CD4-positive, alpha-beta T cell treated with Interleukin-21 for 1 hour (primary cell): ENCODE data around the gene SHKBP1.

ENCODE experiments used
- DNase-seq: peaks from one replicate; pipeline ENCODE4 v3.0.0-alpha.2; 2020

SHKBP1 gene

DNA sequence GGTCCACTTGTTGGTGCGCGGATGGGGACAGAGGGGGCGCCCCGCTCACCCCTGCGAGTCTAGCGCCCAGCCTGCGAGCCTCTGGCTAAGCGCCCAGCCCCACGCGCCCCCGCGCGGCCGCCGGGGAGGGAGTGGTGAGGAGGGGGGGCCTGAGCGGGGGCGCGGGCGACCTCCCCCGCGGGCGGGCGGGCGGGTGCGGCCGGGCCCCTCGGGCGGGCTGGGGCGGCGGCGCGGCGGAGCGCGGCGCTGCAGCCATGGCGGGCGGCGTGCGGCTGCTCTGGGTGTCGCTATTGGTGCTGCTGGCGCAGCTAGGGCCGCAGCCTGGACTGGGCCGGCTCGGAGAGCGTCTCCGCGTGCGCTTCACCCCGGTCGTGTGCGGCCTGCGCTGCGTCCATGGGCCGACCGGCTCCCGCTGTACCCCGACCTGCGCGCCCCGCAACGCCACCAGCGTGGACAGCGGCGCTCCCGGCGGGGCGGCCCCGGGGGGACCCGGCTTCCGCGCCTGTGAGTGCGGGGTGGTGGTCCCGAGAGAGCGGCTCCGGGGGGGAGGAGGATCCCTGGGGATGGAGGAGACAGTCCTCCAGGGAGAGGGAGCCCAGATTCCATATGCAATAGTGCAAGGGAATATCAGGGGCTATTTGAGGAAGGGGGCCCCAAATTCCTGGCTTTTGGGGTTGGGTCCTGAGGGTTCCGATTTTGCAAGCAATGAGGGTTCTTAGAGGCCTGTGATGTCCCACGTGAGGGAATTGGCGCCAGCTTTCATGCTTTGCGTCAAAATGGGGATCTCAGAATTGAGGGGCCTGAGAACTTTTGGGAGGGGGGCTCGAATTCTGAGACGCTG, 24.7 kb downstream of the SHKBP1 start, which contains the start of gene LTBP4:
LTBP4 (plus strand) TSS at position 236 of the 841 bp plus-strand sequence; CDS start at position 255, 19 bp downstream.
- peak; percentile 53 for DNase-seq

- no peak for DNase-seq
These were observed 26.4 kb downstream of the SHKBP1 start for GRCh38 chr19:40603071-40603388.

GRCh38 chr19:40603389-40604170, 26.9 kb downstream of the SHKBP1 start:
- DNase-seq, result peak; percentile 99

GRCh38 chr19:40604171-40604646, 27.5 kb downstream of the SHKBP1 start:
- no peak for DNase-seq

DNA sequence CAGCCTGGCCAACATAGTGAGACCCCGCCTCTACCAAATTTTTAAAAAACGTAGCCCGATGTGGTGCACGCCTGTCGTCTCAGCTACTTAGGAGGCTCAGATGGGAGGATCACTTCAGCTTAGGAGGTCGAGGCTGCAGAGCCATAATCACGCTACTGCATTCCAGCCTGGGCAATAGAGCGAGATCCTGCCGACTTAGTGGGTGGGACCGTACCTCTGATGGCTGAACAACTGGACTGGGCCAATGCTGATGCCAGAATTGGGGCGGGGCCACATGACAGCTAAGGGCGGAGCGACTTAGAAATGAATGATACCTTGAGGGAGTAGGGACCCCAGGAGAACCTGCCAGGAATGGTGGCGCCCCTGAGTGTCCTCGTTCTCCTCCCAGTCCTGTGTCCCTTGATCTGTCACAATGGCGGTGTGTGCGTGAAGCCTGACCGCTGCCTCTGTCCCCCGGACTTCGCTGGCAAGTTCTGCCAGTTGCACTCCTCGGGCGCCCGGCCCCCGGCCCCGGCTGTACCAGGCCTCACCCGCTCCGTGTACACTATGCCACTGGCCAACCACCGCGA, 28.1 kb downstream of the SHKBP1 start:
- DNase-seq, result no peak

DNA sequence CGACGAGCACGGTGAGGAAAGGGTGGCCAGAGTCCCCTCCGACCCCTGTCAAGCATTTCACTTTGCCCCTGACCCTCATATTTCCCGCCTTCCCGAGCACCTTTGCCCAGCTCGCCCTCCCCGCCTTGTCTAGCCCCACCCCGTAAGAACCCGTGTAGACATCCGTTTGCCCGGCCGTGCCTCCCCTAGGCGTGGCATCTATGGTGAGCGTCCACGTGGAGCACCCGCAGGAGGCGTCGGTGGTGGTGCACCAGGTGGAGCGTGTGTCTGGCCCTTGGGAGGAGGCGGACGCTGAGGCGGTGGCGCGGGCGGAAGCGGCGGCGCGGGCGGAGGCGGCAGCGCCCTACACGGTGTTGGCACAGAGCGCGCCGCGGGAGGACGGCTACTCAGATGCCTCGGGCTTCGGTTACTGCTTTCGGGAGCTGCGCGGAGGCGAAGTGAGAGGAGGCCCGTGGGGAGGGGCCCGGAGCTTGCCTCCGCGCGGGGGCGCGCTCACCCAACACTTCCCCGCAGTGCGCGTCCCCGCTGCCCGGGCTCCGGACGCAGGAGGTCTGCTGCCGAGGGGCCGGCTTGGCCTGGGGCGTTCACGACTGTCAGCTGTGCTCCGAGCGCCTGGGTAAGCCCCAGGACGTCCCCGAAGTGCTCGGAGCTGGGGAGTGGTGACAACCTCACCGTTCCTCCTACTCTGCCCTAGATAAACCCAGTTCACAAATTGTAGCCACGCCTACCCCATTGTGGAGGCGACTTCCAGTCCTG, 28.7 kb downstream of the SHKBP1 start:
- DNase-seq, result peak; percentile 92

GRCh38 chr19:40607311-40608239, 30.9 kb downstream of the SHKBP1 start:
- no peak for DNase-seq

- DNase-seq, result no peak
These were observed 31.6 kb downstream of the SHKBP1 start for GRCh38 chr19:40608240-40608621.

DNA sequence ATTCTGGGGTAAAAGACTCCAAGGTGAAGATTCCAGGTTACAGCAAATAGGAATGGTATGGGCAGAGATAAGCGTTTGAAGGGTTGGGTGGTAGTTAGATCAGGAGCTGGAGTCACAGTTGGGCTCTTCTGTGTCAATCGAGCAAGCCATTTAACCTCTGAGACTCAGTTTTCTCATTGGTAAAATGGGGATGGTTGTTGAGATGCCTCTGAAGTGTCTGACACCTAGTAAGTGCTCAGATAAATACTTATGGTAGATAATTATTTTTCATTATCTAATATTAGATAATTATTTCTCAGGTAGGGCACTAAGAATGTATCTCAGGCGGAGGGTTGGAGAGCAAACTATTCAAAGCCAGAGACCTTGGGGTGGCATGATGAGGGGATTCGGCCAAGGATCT, 32.3 kb downstream of the SHKBP1 start:
- DNase-seq, result no peak

- peak; percentile 89 for DNase-seq
These were observed 33.1 kb downstream of the SHKBP1 start for GRCh38 chr19:40609561-40610395.

DNA sequence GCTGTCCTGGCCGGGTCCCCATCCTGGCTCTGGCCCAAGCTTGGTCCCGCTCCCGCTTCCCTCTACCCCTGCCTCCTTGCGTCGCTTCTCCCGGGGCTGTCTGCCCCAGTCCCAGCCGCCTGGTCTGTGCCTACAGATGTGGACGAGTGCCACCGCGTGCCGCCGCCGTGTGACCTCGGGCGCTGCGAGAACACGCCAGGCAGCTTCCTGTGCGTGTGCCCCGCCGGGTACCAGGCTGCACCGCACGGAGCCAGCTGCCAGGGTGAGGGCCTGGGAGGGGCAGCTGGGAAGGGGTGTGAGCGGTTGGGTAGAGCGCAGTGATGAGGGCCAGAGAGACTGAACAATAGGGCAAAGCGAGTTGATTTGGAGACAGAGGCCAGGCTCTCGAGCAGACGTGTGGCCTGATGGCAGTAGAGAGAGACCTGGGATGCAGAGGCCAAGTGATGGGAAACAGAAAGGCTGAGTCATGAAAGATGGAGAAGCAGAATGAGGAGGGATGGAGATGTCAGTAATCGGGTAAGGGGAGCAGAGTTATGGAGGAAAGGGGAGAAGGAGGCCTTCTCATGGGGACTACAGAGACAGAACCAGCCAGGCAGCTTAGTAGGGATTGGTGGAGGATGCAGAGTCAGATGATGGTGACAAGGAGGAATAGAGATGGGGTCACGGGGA, 33.9 kb downstream of the SHKBP1 start:
- DNase-seq, result peak; percentile 78

GRCh38 chr19:40611096-40611495, 34.4 kb downstream of the SHKBP1 start:
- DNase-seq, result peak; percentile 47

- DNase-seq, result no peak
These were observed 35.4 kb downstream of the SHKBP1 start for GRCh38 chr19:40611900-40612698.

DNA sequence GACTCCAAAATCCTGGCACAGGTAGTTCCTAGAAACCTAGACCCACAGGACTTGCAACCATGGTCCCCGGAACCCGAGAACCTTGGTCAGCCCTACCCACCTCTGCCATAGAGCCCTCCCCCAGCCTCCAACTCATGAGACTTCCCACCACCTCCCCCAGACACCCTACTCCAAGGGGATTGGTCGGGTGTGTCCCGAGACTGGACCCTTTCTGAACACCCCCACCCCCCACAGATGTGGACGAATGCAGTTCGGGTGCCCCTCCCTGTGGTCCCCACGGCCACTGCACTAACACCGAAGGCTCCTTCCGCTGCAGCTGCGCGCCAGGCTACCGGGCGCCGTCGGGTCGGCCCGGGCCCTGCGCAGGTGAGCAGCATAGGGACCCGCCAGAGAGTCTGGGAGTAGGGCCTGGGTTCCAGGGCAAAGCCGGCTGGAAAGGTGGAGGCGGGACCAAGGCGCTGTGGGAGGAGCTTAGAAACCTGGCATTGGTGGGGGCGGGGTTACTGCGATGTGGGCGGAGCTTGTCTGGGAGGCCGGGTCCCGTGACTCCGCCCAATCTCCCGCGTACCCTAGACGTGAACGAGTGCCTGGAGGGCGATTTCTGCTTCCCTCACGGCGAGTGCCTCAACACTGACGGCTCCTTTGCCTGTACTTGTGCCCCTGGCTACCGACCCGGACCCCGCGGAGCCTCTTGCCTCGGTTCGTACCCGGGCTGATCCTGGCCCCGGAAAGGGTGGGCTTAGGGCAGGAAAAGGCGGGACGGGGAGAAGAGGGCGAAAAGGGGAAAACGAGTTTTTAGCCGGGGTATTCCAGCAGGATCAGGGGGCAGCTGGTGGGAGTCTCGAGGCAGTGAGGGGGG, 36.4 kb downstream of the SHKBP1 start:
- peak; percentile 72 for DNase-seq

DNA sequence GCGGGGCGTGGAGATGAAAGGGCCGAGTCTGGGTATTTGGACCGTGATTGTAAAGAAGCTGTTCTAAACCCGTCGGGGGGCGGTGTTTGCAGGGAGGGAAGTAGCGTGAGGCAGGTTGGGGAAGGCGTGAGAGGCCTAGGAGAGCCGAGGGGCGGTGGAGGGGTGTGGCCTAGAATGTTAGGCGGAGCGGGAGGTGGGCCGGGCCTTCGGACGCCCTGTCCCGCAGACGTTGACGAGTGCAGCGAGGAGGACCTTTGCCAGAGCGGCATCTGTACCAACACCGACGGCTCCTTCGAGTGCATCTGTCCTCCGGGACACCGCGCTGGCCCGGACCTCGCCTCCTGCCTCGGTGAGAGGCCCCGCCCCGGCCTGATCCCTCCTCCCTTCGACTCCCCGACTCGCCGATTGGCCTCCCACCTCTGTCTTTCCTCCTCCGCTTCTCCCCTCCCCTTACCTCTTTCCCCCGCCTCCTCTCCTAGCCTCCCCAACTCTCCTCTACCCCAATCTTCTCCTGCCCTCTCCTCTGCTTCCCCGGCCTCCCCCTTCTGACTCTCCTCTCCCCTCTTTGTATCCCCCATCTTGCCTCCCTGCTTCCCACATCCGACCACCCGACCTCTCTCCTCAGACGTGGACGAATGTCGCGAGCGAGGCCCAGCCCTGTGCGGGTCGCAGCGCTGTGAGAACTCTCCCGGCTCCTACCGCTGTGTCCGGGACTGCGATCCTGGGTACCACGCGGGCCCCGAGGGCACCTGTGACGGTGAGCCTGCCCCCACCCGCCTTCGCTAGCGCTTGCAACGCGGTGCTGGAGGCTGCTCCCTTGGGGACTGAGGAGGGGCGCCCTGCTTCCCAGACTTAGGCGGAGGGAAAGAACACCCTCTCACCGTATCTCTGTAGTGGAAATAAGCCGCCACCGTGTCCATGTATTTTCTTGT, 37.3 kb downstream of the SHKBP1 start:
- DNase-seq, result peak; percentile 87

DNA sequence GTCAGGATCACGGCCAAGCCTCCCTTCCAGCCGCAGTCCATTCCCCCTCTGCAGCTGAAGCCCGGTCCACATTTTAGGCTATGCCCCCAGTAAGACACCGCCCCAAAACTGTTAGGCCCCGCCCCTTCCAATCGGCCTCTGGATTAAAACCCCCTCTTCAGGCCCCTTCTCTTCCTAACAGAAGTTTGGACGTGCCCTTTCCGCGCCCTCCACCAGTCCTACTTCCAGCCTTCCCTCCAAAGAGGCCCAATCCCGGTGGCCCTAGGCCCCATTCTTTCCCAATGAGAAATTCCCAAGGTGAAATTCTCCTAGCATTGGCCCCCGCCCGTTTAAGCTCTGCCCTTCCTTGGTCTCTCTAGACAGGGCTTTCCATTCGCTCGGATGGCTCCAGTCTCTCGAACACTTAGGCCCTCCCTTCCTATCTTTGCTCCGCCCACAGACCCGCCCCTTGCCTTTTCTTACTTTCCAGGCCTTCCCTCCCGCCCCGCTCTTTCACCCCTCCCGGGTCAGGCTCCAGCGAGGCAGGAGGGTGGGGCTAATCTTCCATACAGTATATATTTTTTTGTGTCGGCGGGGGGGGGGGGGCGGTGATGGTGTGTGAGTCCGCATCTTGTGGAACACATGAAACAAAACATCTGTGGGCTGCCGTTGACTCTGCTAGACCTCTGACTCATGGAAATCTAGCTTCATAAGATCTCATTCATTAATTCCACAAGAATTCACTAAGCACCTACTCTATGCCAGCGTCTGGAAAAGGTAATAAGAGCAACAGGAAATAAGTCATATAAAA, 38.1 kb downstream of the SHKBP1 start:
- peak; percentile 84 for DNase-seq
